H54 (cell line): ENCODE data around the gene GALNT12.
A peak's percentile ranks its signal among the peaks of the same experiment; 100 is the strongest.

Experiments used
- DNase-seq: peaks from one replicate; pipeline ENCODE4 v3.0.0; 2011; ENCODE audit warnings: low spot score, mixed read lengths; ENCODE audit not compliant: insufficient read length
- FAIRE-seq: peaks from 3 replicates; lab custom pipeline; 2011; peaks lifted over from hg19 to GRCh38; lab: Jason Lieb, UNC
- POLR2A ChIP-seq: IDR thresholded peaks from 2 replicates; pipeline ENCODE4 v1.6.1; 2011; ENCODE audit warnings: low read depth, mild to moderate bottlenecking, low read length

Gene GALNT12

DNA sequence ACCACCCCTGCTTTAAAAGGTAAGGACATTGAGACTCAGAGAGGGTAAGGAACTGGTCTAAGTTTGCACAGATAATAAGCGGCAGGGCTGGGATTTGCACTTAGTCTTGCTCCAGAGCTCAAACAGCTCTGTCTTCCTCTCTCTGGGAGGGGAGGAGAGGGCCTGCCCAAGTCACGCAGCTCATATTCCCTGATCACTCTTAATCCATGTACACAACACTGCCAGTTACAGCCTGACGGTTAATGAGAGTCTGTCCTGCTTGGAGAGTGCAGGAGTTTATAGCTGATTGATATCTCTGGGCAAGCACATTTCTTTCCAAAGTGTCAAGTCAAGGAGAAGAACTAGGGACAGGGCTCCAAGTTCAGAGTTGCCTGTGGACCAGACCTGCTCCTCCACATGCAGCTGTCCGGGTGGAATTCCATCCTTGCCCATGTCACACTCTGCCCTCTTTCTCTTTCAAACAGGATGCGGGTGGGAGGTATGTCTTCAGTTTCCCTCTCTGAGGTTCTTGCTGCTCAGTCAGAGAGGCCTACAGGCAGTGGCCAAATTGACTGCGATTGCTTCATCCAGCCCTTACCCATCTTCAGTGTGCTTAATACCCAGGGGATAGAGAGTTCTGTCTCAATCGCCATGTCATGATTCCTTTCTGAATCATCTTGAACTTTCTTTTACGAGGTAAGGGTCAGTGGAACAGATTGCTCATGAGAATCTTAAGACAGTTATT is 54.5 kb downstream of the GALNT12 start:
- no peak for TF ChIP-seq POLR2A
- FAIRE-seq (no peak), DNase-seq (no peak)

DNA sequence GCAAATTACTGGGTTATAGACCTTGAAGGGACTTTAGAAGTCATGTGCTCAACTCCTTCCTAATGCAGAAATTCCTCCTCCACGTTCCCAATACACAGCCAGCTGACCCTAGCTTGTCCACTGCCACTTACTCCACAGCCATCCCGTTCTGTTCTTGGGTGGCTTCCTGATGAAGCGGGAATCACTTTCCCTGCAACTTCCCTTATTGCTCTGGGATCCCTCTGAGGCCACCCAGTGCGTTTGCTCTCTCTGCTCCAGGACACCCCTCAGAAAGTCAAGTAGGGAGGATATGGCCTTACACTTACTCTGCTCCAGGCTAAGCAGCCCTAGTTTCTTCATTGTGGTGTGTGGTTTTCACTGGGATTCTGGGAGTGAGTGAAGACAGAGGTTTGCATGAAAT is 55.5 kb downstream of the GALNT12 start:
- no peak for TF ChIP-seq POLR2A
- DNase-seq (no peak), FAIRE-seq (no peak)

DNA sequence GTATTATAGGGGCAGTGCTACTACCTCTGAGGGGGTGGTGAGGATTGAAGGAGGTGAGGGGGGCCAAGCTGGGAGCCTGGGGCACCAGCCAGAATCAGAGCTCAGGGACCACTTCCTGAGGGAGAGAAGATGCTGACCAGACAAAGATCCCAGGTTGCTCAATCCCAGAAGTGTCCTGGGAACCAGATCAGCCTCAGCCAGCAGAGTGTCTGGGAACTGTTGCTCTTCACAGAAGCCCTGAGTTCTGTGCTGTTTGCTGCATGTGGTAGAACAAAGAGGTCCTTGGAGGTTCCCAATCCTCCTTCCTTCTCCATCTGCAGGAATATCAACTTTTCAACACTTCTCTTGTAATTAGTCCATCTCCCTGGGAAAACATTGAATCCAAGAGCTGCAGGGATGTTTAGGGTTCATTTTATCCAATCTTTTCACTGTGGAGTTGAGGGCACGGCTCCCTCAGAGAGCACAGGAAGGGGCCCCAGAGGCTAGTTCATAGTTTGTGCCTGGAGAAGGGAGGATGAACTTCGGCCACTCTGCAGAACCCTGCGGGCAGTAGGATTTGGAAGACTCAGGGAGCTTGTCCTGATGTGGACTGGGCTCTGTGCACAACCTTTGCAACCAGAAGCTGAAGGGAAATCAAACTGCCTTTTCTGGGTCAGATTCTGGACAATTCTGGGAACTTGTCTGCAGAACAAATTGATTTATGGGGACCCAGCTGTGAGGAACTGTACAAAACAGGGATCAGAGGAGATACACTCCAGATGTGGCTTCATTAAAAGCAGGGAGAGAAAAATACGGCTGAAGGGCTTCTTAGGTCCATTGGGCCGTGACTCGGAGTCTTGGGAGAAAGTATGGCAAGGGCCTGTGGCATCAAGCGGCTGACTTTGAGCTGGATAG is 57.1 kb downstream of the GALNT12 start:
- no peak for TF ChIP-seq POLR2A
- DNase-seq, result no peak
- FAIRE-seq, result no peak

DNA sequence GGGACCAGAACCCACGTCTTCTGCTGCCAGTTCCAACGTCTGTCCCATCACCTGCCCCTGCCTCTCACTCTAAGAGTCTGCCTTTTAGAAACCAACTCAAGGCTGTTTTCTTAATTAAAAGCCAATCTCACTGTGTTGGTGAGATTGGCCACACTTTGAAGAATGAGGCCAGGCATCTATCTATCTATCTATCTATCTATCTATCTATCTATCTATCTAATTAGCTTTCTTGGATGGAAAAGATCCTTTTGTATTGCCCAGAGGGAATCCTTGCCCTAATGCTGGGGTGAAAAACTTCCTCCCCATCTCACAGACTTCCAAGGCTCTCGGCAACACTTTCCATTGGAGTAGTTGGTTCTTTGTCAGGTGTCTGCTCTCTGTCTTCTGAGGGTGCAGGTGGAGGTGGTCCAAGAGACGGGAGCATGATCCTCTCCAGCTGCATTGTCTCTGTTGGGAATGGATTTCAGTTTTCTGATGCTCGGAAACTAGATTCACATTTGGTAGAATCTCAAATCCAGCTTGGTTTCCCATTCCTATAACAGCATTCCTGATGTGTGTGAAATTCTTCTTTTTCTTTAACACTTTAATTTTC is 57.9 kb downstream of the GALNT12 start:
- DNase-seq (no peak), FAIRE-seq (no peak)
- no peak for TF ChIP-seq POLR2A

DNA sequence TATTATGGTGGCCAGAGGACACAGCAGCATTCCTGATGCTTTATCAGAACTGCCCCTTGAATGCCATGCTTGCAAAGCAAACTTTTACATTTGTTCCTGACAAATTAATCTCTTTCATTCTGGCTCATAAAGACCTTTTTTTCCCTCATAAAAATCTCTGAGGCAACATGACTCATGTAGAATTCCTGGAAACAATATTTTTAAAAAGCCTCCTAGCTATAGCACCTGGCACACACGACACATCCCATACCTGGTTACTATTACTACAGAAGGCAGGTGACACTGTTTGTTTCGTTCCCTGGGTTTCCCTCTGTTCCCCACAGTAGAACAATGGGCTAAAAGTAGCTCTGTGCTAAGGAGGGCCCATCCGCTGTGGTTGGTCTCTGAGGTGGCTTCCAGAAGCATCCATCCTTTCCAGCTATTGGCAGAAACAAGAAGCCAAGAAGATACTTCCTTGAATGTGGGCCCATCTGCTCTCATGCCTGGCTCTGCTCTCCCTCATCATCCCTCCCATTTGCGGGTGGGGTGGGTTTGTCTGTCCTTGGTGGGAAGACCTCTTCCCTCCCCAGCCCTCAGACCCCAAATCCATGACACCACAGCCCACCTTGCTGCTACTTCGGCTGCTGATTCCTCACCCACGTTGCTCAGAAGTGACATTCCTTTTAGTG is 59.1 kb downstream of the GALNT12 start:
- no peak for TF ChIP-seq POLR2A
- DNase-seq (no peak), FAIRE-seq (no peak)

DNA sequence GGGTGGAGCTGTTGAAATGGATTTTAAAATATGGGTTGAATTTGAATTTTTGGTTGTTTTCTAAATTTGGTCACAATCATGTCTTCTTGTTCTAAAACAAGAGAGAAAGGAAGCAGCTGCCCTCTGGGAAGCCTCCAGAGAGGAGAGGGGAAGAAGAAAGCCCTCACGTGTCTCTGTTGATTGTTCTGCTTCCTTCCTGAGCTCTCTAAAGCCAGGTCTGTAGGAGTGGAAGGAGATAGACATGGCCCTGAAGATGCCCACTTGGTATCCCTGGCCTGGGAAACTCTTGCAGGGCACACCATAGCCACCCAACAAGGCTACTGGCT is 59.6 kb downstream of the GALNT12 start:
- TF ChIP-seq POLR2A, result no peak
- DNase-seq (no peak), FAIRE-seq (no peak)

DNA sequence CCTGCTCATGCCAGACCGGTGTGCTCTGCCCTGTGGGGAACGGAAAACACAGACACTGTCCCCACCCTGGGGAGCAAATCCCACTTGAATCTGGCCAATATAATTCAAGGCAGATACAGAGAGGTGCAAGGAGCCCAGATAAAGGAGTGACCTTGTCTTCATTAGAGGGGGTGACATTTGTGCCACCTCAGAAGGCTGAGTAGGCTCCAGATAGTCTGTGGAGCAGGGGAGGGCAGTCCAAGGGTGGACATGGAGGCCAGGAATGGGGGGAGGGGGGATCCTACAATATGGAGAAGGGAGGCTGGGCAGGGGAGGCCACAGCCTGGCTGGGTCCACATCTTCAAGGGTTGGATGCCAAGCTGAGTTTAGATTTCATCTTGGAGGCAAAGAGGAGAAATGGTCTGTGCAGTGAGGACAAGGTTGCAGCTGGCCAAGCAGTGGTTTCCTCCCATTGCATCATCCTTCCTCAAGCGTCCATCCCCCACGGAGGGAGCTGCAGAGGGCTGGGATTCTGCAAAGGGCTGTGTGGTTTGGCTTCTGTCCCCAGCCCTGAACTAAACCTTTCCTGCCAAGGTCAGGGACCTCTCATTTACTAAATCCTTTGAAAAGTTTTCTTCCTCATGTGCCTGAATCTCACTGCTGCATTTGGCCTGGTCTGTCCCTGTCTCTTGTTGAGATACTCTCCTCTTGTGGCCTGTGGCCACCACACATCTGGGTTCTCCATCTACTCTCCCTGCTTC is 60.1 kb downstream of the GALNT12 start:
- TF ChIP-seq POLR2A, result no peak
- DNase-seq (peak; percentile 62), FAIRE-seq (no peak)

DNA sequence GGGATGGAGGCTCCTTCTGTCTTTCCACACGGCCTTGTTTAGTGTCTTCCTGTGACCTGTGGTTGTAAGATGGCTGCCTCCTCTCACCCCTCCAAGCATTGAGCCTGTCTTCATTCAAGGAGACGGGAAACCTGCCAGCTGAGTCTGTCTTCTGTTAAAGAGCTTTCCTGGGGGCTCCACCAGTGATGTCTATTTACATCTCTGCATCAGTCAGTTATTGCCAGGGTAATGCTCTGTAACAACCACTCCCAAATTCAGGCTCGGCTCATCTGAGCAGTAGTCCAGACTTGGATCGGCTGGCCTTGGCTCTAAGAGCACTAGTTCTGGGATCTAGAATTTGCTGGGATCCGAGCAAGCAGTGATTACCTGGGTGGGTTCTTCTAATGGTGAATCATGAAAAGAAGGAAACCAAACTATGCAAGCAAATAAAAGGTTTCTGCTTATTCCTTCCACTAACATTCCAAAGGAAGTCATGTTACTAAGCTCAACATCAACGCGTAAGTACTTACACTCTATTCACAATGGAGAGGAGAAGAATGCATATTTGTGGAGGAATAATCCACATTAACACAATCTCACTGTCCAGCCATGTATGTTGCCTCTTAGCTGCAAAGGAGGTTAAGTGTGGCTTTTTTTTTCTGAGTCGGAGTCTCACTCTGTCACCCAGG is 61.7 kb downstream of the GALNT12 start:
- no peak for TF ChIP-seq POLR2A
- DNase-seq, result no peak
- FAIRE-seq, result no peak

DNA sequence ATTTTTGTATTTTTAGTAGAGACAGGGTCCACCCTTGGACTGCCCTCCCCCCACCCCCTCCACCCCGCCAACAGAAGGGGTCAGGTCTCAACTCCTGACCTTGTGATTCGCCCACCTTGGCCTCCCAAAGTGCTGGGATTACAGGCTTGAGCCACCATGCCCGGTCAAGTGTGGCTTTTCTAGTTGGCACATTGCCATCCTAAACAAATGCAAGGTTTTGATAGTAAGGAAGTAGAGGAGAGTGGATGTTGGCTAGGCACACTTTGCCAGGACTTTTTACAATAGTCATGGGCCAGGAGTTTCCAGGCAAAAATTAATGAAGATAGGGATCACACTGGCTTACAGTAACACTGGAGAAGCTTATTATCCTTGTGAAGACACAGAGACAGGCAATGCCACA is 62.4 kb downstream of the GALNT12 start:
- DNase-seq (no peak), FAIRE-seq (no peak)
- no peak for TF ChIP-seq POLR2A

DNA sequence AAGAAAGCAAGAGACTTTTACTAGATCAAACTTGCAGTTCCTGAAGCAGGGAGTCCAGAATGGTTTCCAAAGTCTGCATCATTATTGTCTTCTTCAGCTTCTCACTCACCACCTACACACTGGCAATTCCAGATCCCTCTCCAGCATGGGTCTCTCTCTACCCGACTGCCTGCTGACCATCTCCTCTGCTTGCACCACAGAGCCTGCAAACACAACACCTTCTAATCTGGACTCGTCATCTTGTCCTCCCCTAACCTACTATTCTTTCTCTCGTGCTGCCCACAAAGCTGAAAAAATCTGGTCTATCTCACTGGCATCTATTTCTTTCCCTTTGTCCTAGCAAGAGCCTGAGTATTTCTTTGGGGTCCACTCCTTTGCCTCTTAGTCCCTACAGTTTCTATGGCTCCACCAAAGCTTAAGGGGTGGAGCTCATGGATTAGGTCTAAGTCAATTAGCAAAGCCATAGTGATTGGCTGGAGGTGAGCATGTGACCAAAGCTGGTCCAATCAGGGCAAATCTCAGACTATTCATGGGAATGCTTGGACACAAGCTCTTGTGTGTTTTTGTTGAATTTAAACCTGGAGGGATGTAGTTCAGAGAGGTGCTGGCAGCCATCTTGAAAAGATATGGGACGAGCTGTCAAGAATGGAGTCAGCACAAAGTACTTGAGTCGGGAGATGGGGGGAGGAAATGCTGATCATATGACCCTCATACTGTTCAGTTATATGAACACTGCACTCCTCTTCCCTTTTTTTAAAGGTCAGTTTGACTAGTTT is 63.5 kb downstream of the GALNT12 start:
- FAIRE-seq, result no peak
- TF ChIP-seq POLR2A, result no peak
- no peak for DNase-seq

DNA sequence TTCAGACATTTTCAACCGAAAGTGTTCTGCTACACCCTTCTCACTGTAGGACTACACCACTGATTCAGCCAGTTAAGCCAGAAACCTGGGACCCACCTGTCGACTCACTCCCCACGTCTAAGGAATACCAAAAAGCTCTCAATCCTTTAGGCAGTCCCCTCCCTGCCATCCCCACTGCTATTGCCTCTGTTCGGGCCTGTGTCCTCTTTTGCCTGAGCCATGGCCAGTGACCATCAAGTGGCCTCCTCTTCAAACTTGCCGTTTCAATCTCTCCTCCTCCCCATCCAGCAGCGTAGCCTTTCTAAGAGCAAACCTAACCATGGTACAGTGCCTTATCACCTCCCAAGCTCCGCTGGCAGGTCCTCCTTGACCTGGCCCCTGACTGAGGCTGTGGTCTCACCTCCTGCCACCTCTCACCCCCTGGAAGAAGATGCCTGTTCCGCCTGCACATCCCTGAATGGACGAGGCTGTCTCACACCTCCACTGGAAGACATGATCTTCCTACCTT is 64.1 kb downstream of the GALNT12 start:
- no peak for TF ChIP-seq POLR2A
- no peak for FAIRE-seq
- DNase-seq, result no peak

DNA sequence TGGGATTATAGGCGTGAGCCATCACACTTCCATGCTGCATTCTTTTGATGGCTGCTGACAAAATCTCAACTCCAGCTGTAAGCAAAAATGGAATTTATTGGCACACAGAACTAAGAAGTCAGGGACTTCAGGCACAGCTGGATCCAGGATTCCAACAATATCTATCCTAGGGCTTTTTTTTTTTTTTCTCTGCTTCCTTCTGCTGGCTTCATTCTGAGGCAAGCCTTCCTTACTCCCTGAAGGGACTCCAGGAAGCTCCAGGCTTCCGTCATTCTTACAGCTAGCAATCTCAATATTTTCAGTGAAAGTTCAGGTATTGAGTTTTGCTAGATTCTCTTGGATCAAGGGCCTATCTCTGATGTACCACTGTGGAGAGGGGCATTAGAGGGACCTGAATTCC is 66.1 kb downstream of the GALNT12 start:
- FAIRE-seq (no peak), DNase-seq (no peak)
- TF ChIP-seq POLR2A, result no peak
